ENCODE data around the gene TSPAN16.

DNA sequence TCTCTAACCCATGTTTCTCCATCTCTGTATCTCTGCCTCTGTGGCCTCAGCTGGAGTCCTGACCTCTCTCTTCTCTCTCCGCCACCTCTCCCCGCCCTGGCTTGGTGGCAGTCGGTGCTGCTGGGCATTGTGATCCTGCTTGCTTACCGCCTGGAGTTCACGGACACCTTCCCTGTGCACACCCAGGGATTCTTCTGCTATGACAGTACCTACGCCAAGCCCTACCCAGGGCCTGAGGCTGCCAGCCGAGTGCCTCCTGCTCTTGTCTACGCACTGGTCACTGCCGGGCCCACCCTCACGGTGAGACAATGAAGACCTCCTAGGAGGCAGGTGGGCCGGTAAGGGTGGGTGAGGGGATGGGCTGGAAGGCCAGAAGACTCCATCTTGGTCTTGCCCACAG lies 63.5 kb downstream of the TSPAN16 start:
- TF ChIP-seq, protein P1, sequence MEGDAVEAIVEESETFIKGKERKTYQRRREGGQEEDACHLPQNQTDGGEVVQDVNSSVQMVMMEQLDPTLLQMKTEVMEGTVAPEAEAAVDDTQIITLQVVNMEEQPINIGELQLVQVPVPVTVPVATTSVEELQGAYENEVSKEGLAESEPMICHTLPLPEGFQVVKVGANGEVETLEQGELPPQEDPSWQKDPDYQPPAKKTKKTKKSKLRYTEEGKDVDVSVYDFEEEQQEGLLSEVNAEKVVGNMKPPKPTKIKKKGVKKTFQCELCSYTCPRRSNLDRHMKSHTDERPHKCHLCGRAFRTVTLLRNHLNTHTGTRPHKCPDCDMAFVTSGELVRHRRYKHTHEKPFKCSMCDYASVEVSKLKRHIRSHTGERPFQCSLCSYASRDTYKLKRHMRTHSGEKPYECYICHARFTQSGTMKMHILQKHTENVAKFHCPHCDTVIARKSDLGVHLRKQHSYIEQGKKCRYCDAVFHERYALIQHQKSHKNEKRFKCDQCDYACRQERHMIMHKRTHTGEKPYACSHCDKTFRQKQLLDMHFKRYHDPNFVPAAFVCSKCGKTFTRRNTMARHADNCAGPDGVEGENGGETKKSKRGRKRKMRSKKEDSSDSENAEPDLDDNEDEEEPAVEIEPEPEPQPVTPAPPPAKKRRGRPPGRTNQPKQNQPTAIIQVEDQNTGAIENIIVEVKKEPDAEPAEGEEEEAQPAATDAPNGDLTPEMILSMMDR (IDR thresholded peaks at IDR 0.05) = no peak
- TF ChIP-seq POLR2A (IDR thresholded peaks at IDR 0.05) = no peak

Data from testis (tissue), 2 donors.